Caco-2 (cell line): ENCODE results near the gene GRID1. TPM values are rescaled to one million over a fixed set of nuclear protein-coding genes. Genes with fewer than 3 reads are reported as not detected.

Source experiments
- BruUV-seq: library from RNA; stranded (reverse); fragments of 400-500 nt; replicated peaks from 2 replicates; lab custom pipeline; 2021; lab: Mats Ljungman, UMichigan
- CTCF ChIA-PET: fragments of 300-600 bp; sonication (Branson Sonifier 250); formaldehyde crosslinking; loops from one replicate; lab custom pipeline; 2022; ENCODE audit warnings: antibody characterized with exemption; lab: Charles Lee
- POLR2A ChIA-PET: fragments of 300-600 bp; sonication (Branson Sonifier 250); formaldehyde crosslinking; loops from one replicate; lab custom pipeline; 2022; ENCODE audit warnings: antibody characterized with exemption; lab: Charles Lee
- DNase-seq, 2 experiments: peaks; one replicate each; pipeline versions ENCODE4 v3.0.0 to v3.0.0-alpha.2; 2020 to 2022
- H3K27me3 ChIP-seq: replicated peaks from 2 replicates; pipeline ENCODE4 v1.6.0; 2011; ENCODE audit warnings: low read length; ENCODE audit not compliant: control insufficient read depth, insufficient read depth
- H3K36me3 ChIP-seq: 2 replicates; pipeline ENCODE4 v1.5.1; 2011; ENCODE audit warnings: low read length; ENCODE audit not compliant: control insufficient read depth, insufficient read depth
- H3K4me1 ChIP-seq: fragments of 250-450 bp; sonication (Bioruptor Pico); 2 replicates; pipeline ENCODE4 v1.5.1; 2020; ENCODE audit warnings: mild to moderate bottlenecking
- H3K4me3 ChIP-seq: 2 replicates; pipeline ENCODE4 v1.5.1; 2011; ENCODE audit warnings: low read depth, mild to moderate bottlenecking, control low read depth, low read length
- H3K9me3 ChIP-seq: fragments of 250-450 bp; sonication (Bioruptor Pico); 2 replicates; pipeline ENCODE4 v1.5.1; 2020; ENCODE audit warnings: mild to moderate bottlenecking, moderate library complexity
- H3K27ac Mint-ChIP-seq: one replicate; pipeline ENCODE4 v1.8.0; 2022; ENCODE audit warnings: mixed read lengths; ENCODE audit not compliant: unreplicated experiment
- H3K27me3 Mint-ChIP-seq: one replicate; pipeline ENCODE4 v1.8.0; 2022; ENCODE audit warnings: mixed read lengths; ENCODE audit not compliant: insufficient read depth, unreplicated experiment
- H3K36me3 Mint-ChIP-seq: one replicate; pipeline ENCODE4 v1.8.0; 2022; ENCODE audit warnings: mild to moderate bottlenecking, mixed read lengths; ENCODE audit not compliant: insufficient read depth, unreplicated experiment
- H3K4me1 Mint-ChIP-seq: one replicate; pipeline ENCODE4 v1.8.0; 2022; ENCODE audit warnings: low read depth, mixed read lengths; ENCODE audit not compliant: unreplicated experiment
- H3K4me3 Mint-ChIP-seq: one replicate; pipeline ENCODE4 v1.8.0; 2022; ENCODE audit warnings: mild to moderate bottlenecking, moderate library complexity, mixed read lengths; ENCODE audit not compliant: unreplicated experiment
- H3K9me3 Mint-ChIP-seq: one replicate; pipeline ENCODE4 v1.8.0; 2022; ENCODE audit warnings: mixed read lengths; ENCODE audit not compliant: unreplicated experiment
- intact Hi-C: fragments of 100-400 bp; cut with micrococcal nuclease; formaldehyde crosslinking; loops from one replicate; pipeline ENCODE4 v1.10.0; 2022; ENCODE audit not compliant: unreplicated experiment
- total RNA-seq: library from RNA; stranded (reverse); gene quantifications from 2 replicates; pipeline ENCODE4 v1.2.3, GENCODE V29; 2022
- TF ChIP-seq, protein P1 (sequence below), 2 experiments: fragments of 200-600 bp in 1 of 2; IDR thresholded peaks; 1 replicate in 1 of 2; 2 replicates in 1 of 2; pipeline versions ENCODE4 v1.5.1 to v1.8.0; 2011 to 2022; ENCODE audit warnings: antibody characterized with exemption in 1 of 2, control low read depth in 1 of 2, inconsistent platforms in 1 of 2, low read depth in 1 of 2, low read length in 1 of 2, mild to moderate bottlenecking in 1 of 2, moderate library complexity in 1 of 2; ENCODE audit not compliant: insufficient read depth in 1 of 2, severe bottlenecking in 1 of 2, unreplicated experiment in 1 of 2

The GRID1 gene
- total RNA-seq, 1 experiment from 2014 or later, result 8.0 TPM

DNA sequence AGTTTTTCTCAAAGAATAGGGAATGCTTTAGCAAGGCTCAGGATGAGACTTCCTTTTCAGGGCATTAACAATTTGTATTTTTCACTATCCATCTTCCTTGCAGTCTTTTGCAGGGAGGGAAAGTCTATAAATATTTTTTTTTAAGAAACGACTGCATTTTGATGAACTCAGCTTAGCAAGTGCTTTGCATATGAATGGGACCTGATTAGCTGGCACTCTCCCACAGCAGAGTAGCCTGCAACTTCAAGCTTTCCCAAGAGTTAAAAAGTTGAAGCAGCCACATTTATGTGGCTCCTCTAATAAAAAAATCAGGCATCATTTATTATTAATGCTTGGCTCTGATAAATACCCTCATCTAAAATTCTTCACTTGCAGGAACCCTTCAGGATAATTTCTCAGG lies 134.0 kb downstream of the GRID1 start:
- Histone ChIP-seq H3K4me1 (no peaks in the 10 kb centered on the region), H3K36me3 (no peaks in the 10 kb centered on the region; the same call in 1 of the 2 replicates), H3K27me3 (no peaks in the 10 kb centered on the region), H3K9me3 (no peaks in the 10 kb centered on the region), H3K4me3 (no peak overlapping the region)
- ChIA-PET POLR2A (no interaction called here), CTCF (no interaction called here)
- Mint-ChIP-seq H3K4me3 (no peak overlapping the region), H3K4me1 (no peaks in the 10 kb centered on the region), H3K9me3 (peaks cover 15% of the 10 kb centered on the region), H3K27ac (no peak overlapping the region), H3K36me3 (no peaks in the 10 kb centered on the region), H3K27me3 (peaks cover 8% of the 10 kb centered on the region)
- DNase-seq, result no peak
- no TSS peak for BruUV-seq
- TF ChIP-seq, protein P1, sequence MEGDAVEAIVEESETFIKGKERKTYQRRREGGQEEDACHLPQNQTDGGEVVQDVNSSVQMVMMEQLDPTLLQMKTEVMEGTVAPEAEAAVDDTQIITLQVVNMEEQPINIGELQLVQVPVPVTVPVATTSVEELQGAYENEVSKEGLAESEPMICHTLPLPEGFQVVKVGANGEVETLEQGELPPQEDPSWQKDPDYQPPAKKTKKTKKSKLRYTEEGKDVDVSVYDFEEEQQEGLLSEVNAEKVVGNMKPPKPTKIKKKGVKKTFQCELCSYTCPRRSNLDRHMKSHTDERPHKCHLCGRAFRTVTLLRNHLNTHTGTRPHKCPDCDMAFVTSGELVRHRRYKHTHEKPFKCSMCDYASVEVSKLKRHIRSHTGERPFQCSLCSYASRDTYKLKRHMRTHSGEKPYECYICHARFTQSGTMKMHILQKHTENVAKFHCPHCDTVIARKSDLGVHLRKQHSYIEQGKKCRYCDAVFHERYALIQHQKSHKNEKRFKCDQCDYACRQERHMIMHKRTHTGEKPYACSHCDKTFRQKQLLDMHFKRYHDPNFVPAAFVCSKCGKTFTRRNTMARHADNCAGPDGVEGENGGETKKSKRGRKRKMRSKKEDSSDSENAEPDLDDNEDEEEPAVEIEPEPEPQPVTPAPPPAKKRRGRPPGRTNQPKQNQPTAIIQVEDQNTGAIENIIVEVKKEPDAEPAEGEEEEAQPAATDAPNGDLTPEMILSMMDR (IDR thresholded peaks at IDR 0.05; ENCODE audit: insufficient read depth in 1 of 2, low read depth in 1 of 2, low read length in 1 of 2, severe bottlenecking in 1 of 2, unreplicated experiment in 1 of 2), result no peak
- intact Hi-C loops, result no loop called here

DNA sequence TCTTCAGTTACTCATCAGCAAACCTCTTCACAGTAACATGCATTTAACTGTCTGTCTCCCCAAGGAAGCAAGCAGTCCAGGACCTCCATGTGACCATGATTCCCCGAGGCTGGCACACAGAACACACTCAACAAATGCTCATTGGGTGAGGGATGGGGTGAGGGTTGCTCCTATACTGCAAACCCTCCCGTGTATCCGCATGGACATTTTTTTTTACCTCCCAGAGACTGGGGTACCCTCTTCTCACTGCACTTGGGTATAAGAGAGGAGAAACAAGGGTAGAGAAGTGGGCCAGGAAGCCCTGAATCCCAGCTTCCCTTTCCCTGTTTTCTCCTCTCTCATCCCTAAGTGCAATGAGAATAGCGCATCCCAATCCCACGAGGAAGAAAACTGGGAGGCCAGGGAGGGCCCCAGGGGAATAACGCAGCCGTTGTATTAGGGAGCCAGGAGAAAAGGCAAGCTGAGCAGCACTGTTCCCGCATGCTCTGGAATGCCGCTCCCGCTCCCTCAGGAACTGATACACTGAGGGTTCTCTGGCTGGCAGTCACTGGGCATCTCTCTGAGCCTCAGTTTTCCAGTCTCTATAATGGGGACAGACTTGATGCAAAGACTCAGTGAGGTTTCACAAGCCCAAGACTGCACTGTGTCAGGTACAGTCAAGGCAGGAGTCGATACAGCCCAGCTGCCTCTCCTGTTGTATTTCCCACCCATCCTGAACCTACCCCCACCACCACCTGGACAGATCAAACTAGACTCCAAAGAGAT lies 134.6 kb downstream of the GRID1 start:
- no peaks in the 10 kb centered on the region for H3K36me3 Mint-ChIP-seq
- H3K9me3 ChIP-seq, result no peaks in the 10 kb centered on the region
- H3K36me3 ChIP-seq, result no peaks in the 10 kb centered on the region; the same call in 1 of the 2 replicates
- no peaks in the 10 kb centered on the region for H3K4me1 ChIP-seq
- H3K27me3 Mint-ChIP-seq, result peaks cover 8% of the 10 kb centered on the region
- H3K9me3 Mint-ChIP-seq, result peaks cover 8% of the 10 kb centered on the region
- ChIA-PET POLR2A (no interaction called here), CTCF (no interaction called here)
- H3K27me3 ChIP-seq, result no peaks in the 10 kb centered on the region
- no peaks in the 10 kb centered on the region for H3K4me1 Mint-ChIP-seq
- DNase-seq, result no peak
- intact Hi-C loops, result no loop called here
- no peak overlapping the region for H3K4me3 Mint-ChIP-seq
- no peak overlapping the region for H3K27ac Mint-ChIP-seq
- TF ChIP-seq, protein P1 (IDR thresholded peaks at IDR 0.05; ENCODE audit: insufficient read depth in 1 of 2, low read depth in 1 of 2, low read length in 1 of 2, severe bottlenecking in 1 of 2, unreplicated experiment in 1 of 2), result no peak
- BruUV-seq, result no TSS peak
- no peak overlapping the region for H3K4me3 ChIP-seq

DNA sequence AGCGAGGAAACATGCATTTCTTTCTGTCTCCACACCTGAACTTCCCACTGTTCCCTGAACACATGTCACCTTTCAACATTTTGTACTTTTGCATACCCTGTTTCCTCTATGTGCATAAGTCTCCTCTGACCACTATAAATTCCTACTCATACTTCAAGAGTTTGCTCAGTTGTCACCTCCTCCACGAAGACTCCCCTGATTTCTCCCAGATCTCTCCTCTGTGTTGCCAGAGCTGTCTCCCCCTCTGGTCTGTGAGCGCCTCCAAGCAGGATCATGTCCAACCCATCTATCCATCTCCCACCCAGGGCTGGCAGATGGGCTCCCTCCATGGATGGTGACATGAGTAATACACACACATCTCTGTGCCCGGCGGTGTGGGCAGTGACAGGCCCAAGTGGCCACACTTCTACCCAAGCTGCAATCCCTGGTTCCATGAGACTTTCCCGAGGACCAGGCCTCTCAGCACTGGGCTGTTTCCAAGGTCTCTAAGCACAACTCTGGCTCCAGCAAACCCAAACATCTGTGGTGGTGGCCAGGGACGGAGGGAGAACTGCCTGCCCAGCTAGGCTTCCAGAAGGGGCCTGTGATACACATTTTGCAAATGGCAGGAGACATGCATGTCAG lies 135.9 kb downstream of the GRID1 start:
- intact Hi-C loops, result no loop called here
- CTCF ChIA-PET, result no interaction called here
- TF ChIP-seq, protein P1 (IDR thresholded peaks at IDR 0.05; ENCODE audit: insufficient read depth in 1 of 2, low read depth in 1 of 2, low read length in 1 of 2, severe bottlenecking in 1 of 2, unreplicated experiment in 1 of 2), result no peak
- DNase-seq, result no peak
- no peak overlapping the region for H3K4me3 ChIP-seq
- no peaks in the 10 kb centered on the region for H3K27me3 ChIP-seq
- H3K36me3 ChIP-seq, result no peaks in the 10 kb centered on the region; the same call in 1 of the 2 replicates
- no TSS peak for BruUV-seq
- no peaks in the 10 kb centered on the region for H3K9me3 ChIP-seq
- Mint-ChIP-seq H3K4me1 (no peaks in the 10 kb centered on the region), H3K27me3 (peaks cover 5% of the 10 kb centered on the region), H3K36me3 (no peaks in the 10 kb centered on the region), H3K27ac (no peak overlapping the region), H3K4me3 (no peak overlapping the region), H3K9me3 (no peaks in the 10 kb centered on the region)
- H3K4me1 ChIP-seq, result no peaks in the 10 kb centered on the region
- POLR2A ChIA-PET, result no interaction called here
